Body of pancreas (tissue), 4 donors: ENCODE measurements around the gene SARS1.

ENCODE experiments used
- POLR2A ChIP-seq, 3 donors: fragments of 450-650 bp; IDR thresholded peaks; one replicate each; pipeline ENCODE4 v1.6.1; 2016; ENCODE audit warnings: antibody characterized with exemption in 3 of 3, mild to moderate bottlenecking in 2 of 3
- TF ChIP-seq, protein P1 (sequence below), 7 experiments: fragments of 450-650 bp in 4 of 7; fragments of 200-600 bp in 3 of 7; sonication (generic) in 3 of 7; IDR thresholded peaks; one replicate each; pipeline ENCODE4 v1.5.1; 2016 to 2019; ENCODE audit warnings: antibody characterized with exemption in 7 of 7

DNA sequence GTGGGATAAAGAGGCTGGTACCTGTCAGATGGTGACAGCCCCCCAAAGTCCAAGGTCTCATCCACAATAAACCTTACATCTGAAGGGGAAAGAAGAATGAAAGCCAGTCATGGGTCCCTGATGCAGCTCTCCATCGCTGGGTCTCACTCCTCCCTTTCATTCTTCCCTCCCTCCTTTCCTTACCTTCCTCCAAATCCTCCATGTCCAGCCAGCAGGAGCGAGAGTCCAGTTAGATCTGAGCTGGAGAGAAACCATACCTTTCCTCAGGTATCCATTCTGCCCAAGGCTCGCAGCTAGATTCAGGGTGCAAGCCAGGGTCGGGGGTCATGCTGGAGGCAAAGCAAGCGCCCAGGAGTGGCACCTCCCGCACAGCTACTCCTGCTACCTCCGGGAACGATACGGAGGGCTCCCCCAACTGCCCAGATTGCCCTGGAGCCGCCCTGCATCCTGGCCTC is 68.8 kb downstream of the SARS1 start:
- TF ChIP-seq, protein P1, sequence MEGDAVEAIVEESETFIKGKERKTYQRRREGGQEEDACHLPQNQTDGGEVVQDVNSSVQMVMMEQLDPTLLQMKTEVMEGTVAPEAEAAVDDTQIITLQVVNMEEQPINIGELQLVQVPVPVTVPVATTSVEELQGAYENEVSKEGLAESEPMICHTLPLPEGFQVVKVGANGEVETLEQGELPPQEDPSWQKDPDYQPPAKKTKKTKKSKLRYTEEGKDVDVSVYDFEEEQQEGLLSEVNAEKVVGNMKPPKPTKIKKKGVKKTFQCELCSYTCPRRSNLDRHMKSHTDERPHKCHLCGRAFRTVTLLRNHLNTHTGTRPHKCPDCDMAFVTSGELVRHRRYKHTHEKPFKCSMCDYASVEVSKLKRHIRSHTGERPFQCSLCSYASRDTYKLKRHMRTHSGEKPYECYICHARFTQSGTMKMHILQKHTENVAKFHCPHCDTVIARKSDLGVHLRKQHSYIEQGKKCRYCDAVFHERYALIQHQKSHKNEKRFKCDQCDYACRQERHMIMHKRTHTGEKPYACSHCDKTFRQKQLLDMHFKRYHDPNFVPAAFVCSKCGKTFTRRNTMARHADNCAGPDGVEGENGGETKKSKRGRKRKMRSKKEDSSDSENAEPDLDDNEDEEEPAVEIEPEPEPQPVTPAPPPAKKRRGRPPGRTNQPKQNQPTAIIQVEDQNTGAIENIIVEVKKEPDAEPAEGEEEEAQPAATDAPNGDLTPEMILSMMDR (IDR thresholded peaks at IDR 0.05): no peak
- TF ChIP-seq POLR2A (IDR thresholded peaks at IDR 0.05): no peak
